Right lobe of liver (tissue), 4 donors: ENCODE results near the gene HS1BP3.

Experiments used
- CTCF ChIP-seq, 4 donors: fragments of 200-600 bp in 3 of 4; fragments of 450-650 bp in 1 of 4; IDR thresholded peaks; one replicate each; pipeline versions ENCODE4 v1.5.1 to v1.8.0; 2016 to 2022; ENCODE audit warnings: antibody characterized with exemption in 4 of 4, mild to moderate bottlenecking in 2 of 4
- POLR2A ChIP-seq: fragments of 450-650 bp; IDR thresholded peaks from one replicate; pipeline ENCODE4 v1.6.1; 2017; ENCODE audit warnings: antibody characterized with exemption, mild to moderate bottlenecking
- donor health status: DM: no; HTN: no; CAD: no.
- donor health status: DM: no; HTN: no; CAD: no.
- donor health status: DM: no; HTN: yes; CAD: no.

DNA sequence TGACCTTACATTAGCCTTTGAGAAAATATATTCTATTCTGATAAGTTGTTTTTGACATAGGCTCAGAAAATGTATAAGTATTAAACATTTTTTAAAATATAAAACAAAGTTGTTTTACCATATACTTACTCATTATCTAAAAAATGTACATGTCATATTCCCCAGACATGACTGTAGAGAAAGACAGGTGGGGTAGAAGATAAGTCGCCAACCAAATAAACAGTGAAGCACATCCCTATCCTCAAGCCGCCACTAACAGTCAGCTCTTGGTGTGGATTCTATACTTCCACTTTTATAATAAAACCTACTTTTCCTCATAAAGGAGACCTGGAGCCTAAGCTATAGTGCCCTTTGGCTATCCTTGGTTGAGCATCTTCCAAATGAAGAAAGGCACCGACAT is 42.4 kb upstream of the HS1BP3 start:
- no peak for TF ChIP-seq CTCF (IDR thresholded peaks at IDR 0.05)
- TF ChIP-seq POLR2A, result no peak
